Breast epithelium (tissue), 4 donors: Measurements from ENCODE around the gene CLSTN1. TPM values are rescaled to one million over a fixed set of nuclear protein-coding genes. Genes with fewer than 3 reads are reported as not detected.

ENCODE experiments used
- DNase-seq, 2 donors: peaks; one replicate each; pipeline ENCODE4 v3.0.0-alpha.2; 2019; ENCODE audit warnings: low spot score in 2 of 2
- H3K27ac ChIP-seq, 2 donors: fragments of 200-600 bp; sonication (generic) in 1 of 2; one replicate each; pipeline ENCODE4 v1.5.1; 2016 to 2019; ENCODE audit warnings: mild to moderate bottlenecking in 1 of 2
- H3K27me3 ChIP-seq, 2 donors: fragments of 200-600 bp; sonication (generic) in 1 of 2; one replicate each; pipeline versions ENCODE4 v1.5.1 to v1.6.0; 2017 to 2019; ENCODE audit warnings: control low read depth in 1 of 2, mild to moderate bottlenecking in 1 of 2
- H3K36me3 ChIP-seq: fragments of 200-600 bp; one replicate; pipeline ENCODE4 v1.5.1; 2019
- H3K4me1 ChIP-seq, 2 donors: fragments of 200-600 bp; sonication (generic); one replicate each; pipeline ENCODE4 v1.5.1; 2016 to 2019; ENCODE audit warnings: control low read depth in 1 of 2
- H3K4me3 ChIP-seq, 3 donors: fragments of 200-600 bp; sonication (generic); 1 replicate in 2 of 3; 2 replicates in 1 of 3; pipeline ENCODE4 v1.5.1; 2016 to 2019; ENCODE audit warnings: mild to moderate bottlenecking in 3 of 3, moderate library complexity in 2 of 3
- H3K9me3 ChIP-seq, 2 donors: fragments of 200-600 bp; sonication (generic) in 1 of 2; one replicate each; pipeline ENCODE4 v1.5.1; 2016 to 2019; ENCODE audit warnings: control low read depth in 1 of 2
- POLR2A ChIP-seq: fragments of 450-650 bp; IDR thresholded peaks from one replicate; pipeline ENCODE4 v1.6.1; 2016; ENCODE audit warnings: antibody characterized with exemption, mild to moderate bottlenecking, moderate library complexity
- POLR2AphosphoS5 ChIP-seq, 3 donors: sonication (generic); formaldehyde crosslinking; IDR thresholded peaks; one replicate each; pipeline ENCODE4 v1.6.1; 2017; ENCODE audit warnings: antibody characterized with exemption in 3 of 3
- intact Hi-C: fragments of 100-400 bp; cut with DNase I; formaldehyde crosslinking; loops from one replicate; pipeline ENCODE4 v1.15.1; 2023; ENCODE audit warnings: low total_unique reads
- total RNA-seq, 3 donors: library from RNA; depleted of rRNA; stranded (reverse); fragments of >200 nt; gene quantifications; one replicate each; pipeline ENCODE4 v1.1.0, GENCODE V29; 2016
- TF ChIP-seq, protein P1 (sequence below), 3 donors: fragments of 450-650 bp; IDR thresholded peaks; one replicate each; pipeline ENCODE4 v1.5.1; 2016 to 2017; ENCODE audit warnings: antibody characterized with exemption in 3 of 3, mild to moderate bottlenecking in 3 of 3, moderate library complexity in 3 of 3

The CLSTN1 gene
- total RNA-seq, 3 donors from 2014 or later, result 25.4 to 47.5 (median 42.3) TPM

DNA sequence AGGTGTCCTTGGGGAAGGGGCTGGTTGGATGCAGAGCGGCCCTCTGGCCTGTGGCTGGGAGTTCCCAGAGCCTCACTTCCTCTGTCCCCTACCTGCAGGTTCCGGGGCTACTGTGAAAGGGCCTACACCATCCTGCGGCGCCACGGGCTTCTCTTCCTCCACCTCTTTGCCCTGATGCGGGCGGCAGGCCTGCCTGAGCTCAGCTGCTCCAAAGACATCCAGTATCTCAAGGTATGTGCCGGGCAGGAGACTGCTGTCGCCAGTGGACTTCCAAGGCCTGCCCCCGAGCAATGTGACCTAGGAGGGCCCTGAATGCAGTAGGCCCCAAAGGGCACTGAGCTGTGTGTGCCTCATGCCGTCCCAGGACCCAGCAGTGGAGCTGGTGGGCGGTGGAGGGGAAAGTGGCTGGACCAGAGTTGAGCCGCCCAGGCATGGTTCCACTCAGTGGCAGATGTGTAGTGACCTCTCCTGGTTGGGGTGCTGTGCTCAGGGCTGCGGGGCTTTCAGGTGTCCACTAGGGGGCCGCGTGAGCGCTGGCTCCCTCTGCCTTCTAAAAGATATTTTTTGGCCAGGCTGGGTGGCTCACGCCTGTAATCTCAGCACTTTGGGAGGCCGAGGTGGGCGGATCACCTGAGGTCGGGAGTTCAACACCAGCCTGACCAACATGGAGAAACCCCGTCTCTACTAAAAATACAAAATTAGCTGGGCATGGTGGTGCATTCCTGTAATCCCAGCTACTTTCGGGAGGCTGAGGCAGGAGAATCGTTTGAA lies 98.9 kb downstream of the CLSTN1 start:
- intact Hi-C loops, result no loop called here

DNA sequence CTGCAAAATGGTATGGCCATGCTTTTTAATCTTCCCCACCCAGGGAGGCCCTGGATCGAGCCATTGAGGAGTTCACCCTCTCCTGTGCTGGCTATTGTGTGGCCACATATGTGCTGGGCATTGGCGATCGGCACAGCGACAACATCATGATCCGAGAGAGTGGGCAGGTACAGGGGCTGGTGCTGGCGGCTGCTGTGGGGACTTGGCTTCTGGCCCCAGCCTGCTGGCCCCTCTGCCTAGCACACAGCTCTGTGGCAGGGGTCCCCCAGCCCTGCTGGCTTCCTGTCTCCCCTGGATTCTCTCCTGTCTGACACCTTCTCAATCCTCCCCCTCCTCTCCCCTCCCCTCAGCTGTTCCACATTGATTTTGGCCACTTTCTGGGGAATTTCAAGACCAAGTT lies 99.8 kb downstream of the CLSTN1 start:
- Histone ChIP-seq H3K27me3 (no peaks in the 10 kb centered on the region), H3K9me3 (peaks cover 0 to 7% of the 10 kb centered on the region in 2 donors), H3K4me3 (no peak overlapping the region), H3K36me3 (no peaks in the 10 kb centered on the region), H3K4me1 (no peaks in the 10 kb centered on the region), H3K27ac (no peak overlapping the region)
- DNase-seq, result no peak
- intact Hi-C loops, result no loop called here
- TF ChIP-seq, protein P1, sequence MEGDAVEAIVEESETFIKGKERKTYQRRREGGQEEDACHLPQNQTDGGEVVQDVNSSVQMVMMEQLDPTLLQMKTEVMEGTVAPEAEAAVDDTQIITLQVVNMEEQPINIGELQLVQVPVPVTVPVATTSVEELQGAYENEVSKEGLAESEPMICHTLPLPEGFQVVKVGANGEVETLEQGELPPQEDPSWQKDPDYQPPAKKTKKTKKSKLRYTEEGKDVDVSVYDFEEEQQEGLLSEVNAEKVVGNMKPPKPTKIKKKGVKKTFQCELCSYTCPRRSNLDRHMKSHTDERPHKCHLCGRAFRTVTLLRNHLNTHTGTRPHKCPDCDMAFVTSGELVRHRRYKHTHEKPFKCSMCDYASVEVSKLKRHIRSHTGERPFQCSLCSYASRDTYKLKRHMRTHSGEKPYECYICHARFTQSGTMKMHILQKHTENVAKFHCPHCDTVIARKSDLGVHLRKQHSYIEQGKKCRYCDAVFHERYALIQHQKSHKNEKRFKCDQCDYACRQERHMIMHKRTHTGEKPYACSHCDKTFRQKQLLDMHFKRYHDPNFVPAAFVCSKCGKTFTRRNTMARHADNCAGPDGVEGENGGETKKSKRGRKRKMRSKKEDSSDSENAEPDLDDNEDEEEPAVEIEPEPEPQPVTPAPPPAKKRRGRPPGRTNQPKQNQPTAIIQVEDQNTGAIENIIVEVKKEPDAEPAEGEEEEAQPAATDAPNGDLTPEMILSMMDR (IDR thresholded peaks at IDR 0.05), result no peak
- TF ChIP-seq POLR2A (no peak), POLR2AphosphoS5 (IDR thresholded peaks at IDR 0.05) (no peak)

More for the DNA sequence above, 98.9 kb downstream of the CLSTN1 start:
- Histone ChIP-seq H3K36me3 (no peaks in the 10 kb centered on the region), H3K27me3 (no peaks in the 10 kb centered on the region), H3K4me3 (no peak overlapping the region), H3K4me1 (no peaks in the 10 kb centered on the region), H3K9me3 (peaks cover 0 to 7% of the 10 kb centered on the region in 2 donors), H3K27ac (no peak overlapping the region)
- no peak for DNase-seq
- TF ChIP-seq POLR2AphosphoS5 (IDR thresholded peaks at IDR 0.05), result no peak
- TF ChIP-seq, protein P1 (IDR thresholded peaks at IDR 0.05), result peak; percentile 38 to 73 (median 50)

DNA sequence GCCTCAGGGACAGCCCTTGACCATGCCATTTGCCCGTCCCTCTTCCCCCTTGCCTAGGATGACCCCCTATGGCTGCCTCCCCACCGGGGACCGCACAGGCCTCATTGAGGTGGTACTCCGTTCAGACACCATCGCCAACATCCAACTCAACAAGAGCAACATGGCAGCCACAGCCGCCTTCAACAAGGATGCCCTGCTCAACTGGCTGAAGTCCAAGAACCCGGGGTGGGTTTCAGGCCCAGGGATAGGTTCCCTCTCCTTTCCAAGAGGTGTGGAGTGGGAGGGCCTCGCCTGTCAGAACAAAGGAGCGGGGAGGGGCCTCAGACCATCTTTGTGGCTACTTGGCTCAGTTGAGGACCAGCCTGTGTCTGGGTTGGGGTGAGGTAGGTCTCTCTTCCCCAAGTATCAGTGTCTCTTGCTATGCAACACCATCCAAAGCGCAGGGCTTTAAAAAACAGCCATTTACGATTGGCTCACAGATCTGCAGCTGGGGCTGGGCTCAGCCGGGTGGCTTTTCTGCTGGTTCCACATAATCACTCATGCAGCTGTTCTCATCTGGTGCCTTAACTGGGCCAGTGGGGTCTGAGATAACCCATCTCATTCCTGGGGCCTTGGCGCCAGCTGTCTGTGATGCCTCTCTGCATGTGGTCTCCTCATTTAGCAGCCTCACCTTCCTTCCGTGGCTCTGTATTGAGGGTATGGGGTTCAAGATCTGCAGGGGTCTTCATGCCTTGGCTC lies 100.5 kb downstream of the CLSTN1 start:
- no peak for DNase-seq
- peaks cover 0 to 7% of the 10 kb centered on the region in 2 donors for H3K9me3 ChIP-seq
- no peak overlapping the region for H3K4me3 ChIP-seq
- no peak overlapping the region for H3K27ac ChIP-seq
- H3K4me1 ChIP-seq, result no peaks in the 10 kb centered on the region
- no peaks in the 10 kb centered on the region for H3K27me3 ChIP-seq
- intact Hi-C loops, result no loop called here
- H3K36me3 ChIP-seq, result no peaks in the 10 kb centered on the region
- TF ChIP-seq, protein P1 (IDR thresholded peaks at IDR 0.05), result no peak
- TF ChIP-seq POLR2AphosphoS5 (IDR thresholded peaks at IDR 0.05), result no peak
- TF ChIP-seq POLR2A, result no peak

DNA sequence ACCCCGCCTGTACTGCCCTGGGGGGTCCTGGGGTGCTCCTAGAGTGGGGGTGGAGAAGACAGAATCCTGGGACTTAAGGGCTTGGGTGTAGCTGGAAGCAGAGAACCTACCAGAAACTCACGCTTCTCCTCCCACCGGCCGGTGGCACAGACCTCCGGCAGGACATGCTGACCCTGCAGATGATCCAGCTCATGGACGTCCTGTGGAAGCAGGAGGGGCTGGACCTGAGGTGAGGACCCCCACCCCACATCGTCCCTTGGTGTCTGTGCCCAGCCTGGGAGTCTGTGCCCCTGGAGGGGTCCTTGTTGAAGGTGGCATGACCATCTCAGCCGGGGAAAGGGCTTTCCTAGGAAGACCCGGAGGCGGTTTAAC lies 101.4 kb downstream of the CLSTN1 start:
- Histone ChIP-seq H3K27me3 (no peaks in the 10 kb centered on the region), H3K4me1 (no peaks in the 10 kb centered on the region), H3K9me3 (peaks cover 0 to 7% of the 10 kb centered on the region in 2 donors), H3K36me3 (no peaks in the 10 kb centered on the region), H3K4me3 (no peak overlapping the region), H3K27ac (no peak overlapping the region)
- TF ChIP-seq, protein P1 (IDR thresholded peaks at IDR 0.05), result no peak
- TF ChIP-seq POLR2AphosphoS5 (IDR thresholded peaks at IDR 0.05), result no peak
- no peak for TF ChIP-seq POLR2A
- intact Hi-C loops, result no loop called here
- no peak for DNase-seq
